Breast epithelium (tissue), 3 donors: Measurements from ENCODE around the gene HOXB6.

Source experiments
- CTCF ChIP-seq, 3 donors: fragments of 450-650 bp; IDR thresholded peaks; one replicate each; pipeline ENCODE4 v1.5.1; 2016 to 2017; ENCODE audit warnings: antibody characterized with exemption in 3 of 3, mild to moderate bottlenecking in 3 of 3, moderate library complexity in 3 of 3
- POLR2AphosphoS5 ChIP-seq, 3 donors: sonication (generic); formaldehyde crosslinking; IDR thresholded peaks; one replicate each; pipeline ENCODE4 v1.6.1; 2017; ENCODE audit warnings: antibody characterized with exemption in 3 of 3

GRCh38 chr17:48646183-48647102 lies 41.7 kb upstream of the HOXB6 start:
- TF ChIP-seq CTCF (IDR thresholded peaks at IDR 0.05), result no peak
- no peak for TF ChIP-seq POLR2AphosphoS5 (IDR thresholded peaks at IDR 0.05)
